IMR-90 (cell line): Measurements from ENCODE around the gene BUD23. TPM values are rescaled to one million over a fixed set of nuclear protein-coding genes. Genes with fewer than 3 reads are reported as not detected.

Experiments
- ATAC-seq: fragments of 200-7000 bp; cut with Tn5 transposase; 2 replicates; pipeline ENCODE4 v1.9.1; 2020; ENCODE audit warnings: low read depth, mild to moderate bottlenecking, moderate library complexity
- BruUV-seq: library from RNA; stranded (reverse); fragments of 400-500 nt; replicated peaks from 2 replicates; lab custom pipeline; 2021; lab: Mats Ljungman, UMichigan
- CTCF ChIA-PET: fragments of 300-600 bp; formaldehyde crosslinking; extraction: SDS; loops from one replicate; lab custom pipeline; 2021; ENCODE audit warnings: antibody characterized with exemption; lab: Yijun Ruan, JAX
- POLR2A ChIA-PET: fragments of 300-600 bp; sonication (Branson Sonifier 250); formaldehyde crosslinking; loops from one replicate; lab custom pipeline; 2022; ENCODE audit warnings: antibody characterized with exemption; ENCODE audit not compliant: unreplicated experiment; lab: Charles Lee
- DNase-seq: peaks from one replicate; pipeline ENCODE4 v3.0.0; 2013
- H2AFZ ChIP-seq: replicated peaks from 2 replicates; pipeline ENCODE3; 2013; ENCODE audit warnings: low read length, mild to moderate bottlenecking; ENCODE audit not compliant: poor library complexity
- H2AK5ac ChIP-seq: 2 replicates; pipeline ENCODE4 v1.6.1; 2013; ENCODE audit warnings: low read depth, low read length, inconsistent platforms
- H2AK9ac ChIP-seq: replicated peaks from 2 replicates; pipeline ENCODE3; 2013; ENCODE audit warnings: mild to moderate bottlenecking, low read depth, low read length, moderate library complexity; ENCODE audit not compliant: poor library complexity
- H2BK120ac ChIP-seq: 2 replicates; pipeline ENCODE4 v1.6.1; 2013; ENCODE audit warnings: low read depth, low read length, inconsistent platforms
- H2BK15ac ChIP-seq: 3 replicates; pipeline ENCODE4 v1.6.1; 2013; ENCODE audit warnings: low read depth, low read length, inconsistent platforms
- H2BK20ac ChIP-seq: 2 replicates; pipeline ENCODE4 v1.6.1; 2013; ENCODE audit warnings: low read depth, mild to moderate bottlenecking, inconsistent platforms, low read length, moderate library complexity
- H2BK5ac ChIP-seq: 2 replicates; pipeline ENCODE4 v1.6.1; 2013; ENCODE audit warnings: mild to moderate bottlenecking, low read depth, low read length, inconsistent platforms; ENCODE audit not compliant: poor library complexity, severe bottlenecking
- H3K14ac ChIP-seq: replicated peaks from 2 replicates; pipeline ENCODE4 v1.6.1; 2013; ENCODE audit warnings: low read depth, low read length, inconsistent platforms
- H3K18ac ChIP-seq: 2 replicates; pipeline ENCODE4 v1.6.1; 2013; ENCODE audit warnings: low read depth, low read length, control low read depth
- H3K23ac ChIP-seq: 2 replicates; pipeline ENCODE4 v1.6.1; 2013; ENCODE audit warnings: low read depth, low read length, inconsistent platforms
- H3K27ac ChIP-seq: 2 replicates; pipeline ENCODE4 v1.5.1; 2013; ENCODE audit warnings: mild to moderate bottlenecking, control low read depth, low read length; ENCODE audit not compliant: insufficient read depth
- H3K27me3 ChIP-seq: 2 replicates; pipeline ENCODE4 v1.6.1; 2013; ENCODE audit warnings: low read length; ENCODE audit not compliant: control insufficient read depth, insufficient read depth
- H3K36me3 ChIP-seq: 2 replicates; pipeline ENCODE4 v1.6.1; 2013; ENCODE audit warnings: low read length, mixed read lengths; ENCODE audit not compliant: control insufficient read depth, insufficient read depth
- H3K4ac ChIP-seq: 2 replicates; pipeline ENCODE4 v1.6.1; 2013; ENCODE audit warnings: low read depth, low read length, inconsistent platforms
- H3K4me1 ChIP-seq: 2 replicates; pipeline ENCODE4 v1.6.1; 2013; ENCODE audit warnings: low read length, mixed read lengths; ENCODE audit not compliant: control insufficient read depth, insufficient read depth
- H3K4me2 ChIP-seq: 2 replicates; pipeline ENCODE4 v1.6.1; 2013; ENCODE audit warnings: low read depth, mild to moderate bottlenecking, control low read depth, low read length, moderate library complexity
- H3K4me3 ChIP-seq: 2 replicates; pipeline ENCODE4 v1.5.1; 2013; ENCODE audit warnings: low read depth, mild to moderate bottlenecking, control low read depth, low read length, moderate library complexity; ENCODE audit not compliant: insufficient read depth
- H3K56ac ChIP-seq: 2 replicates; pipeline ENCODE4 v1.6.1; 2013; ENCODE audit warnings: low read length, inconsistent platforms; ENCODE audit not compliant: insufficient read depth; ENCODE audit errors: extremely low read depth
- H3K79me1 ChIP-seq, 2 experiments: 2 replicates each; pipeline ENCODE4 v1.6.1; 2013; ENCODE audit warnings: low read length in 2 of 2, inconsistent platforms in 1 of 2, low read depth in 1 of 2
- H3K9ac ChIP-seq: 2 replicates; pipeline ENCODE4 v1.6.1; 2013; ENCODE audit warnings: low read depth, low read length, control low read depth
- H3K9me1 ChIP-seq: 2 replicates; pipeline ENCODE4 v1.6.1; 2013; ENCODE audit warnings: low read length, inconsistent platforms; ENCODE audit not compliant: insufficient read depth
- H3K9me3 ChIP-seq: 2 replicates; pipeline ENCODE4 v1.6.1; 2013; ENCODE audit warnings: low read length; ENCODE audit not compliant: control insufficient read depth, insufficient read depth
- H4K20me1 ChIP-seq: 2 replicates; pipeline ENCODE4 v1.6.1; 2013; ENCODE audit warnings: low read length, inconsistent platforms; ENCODE audit not compliant: insufficient read depth
- H4K5ac ChIP-seq: 2 replicates; pipeline ENCODE4 v1.6.1; 2013; ENCODE audit warnings: mild to moderate bottlenecking, low read depth, low read length, control low read depth
- H4K8ac ChIP-seq, 2 experiments: 2 replicates each; pipeline ENCODE4 v1.6.1; 2013; ENCODE audit warnings: low read depth in 2 of 2, low read length in 2 of 2, control low read depth in 1 of 2, inconsistent platforms in 1 of 2
- H4K91ac ChIP-seq: 2 replicates; pipeline ENCODE4 v1.6.1; 2013; ENCODE audit warnings: low read depth, low read length, inconsistent platforms; ENCODE audit not compliant: insufficient read depth
- BHLHE40 ChIP-seq: fragments of 150-350 bp; IDR thresholded peaks from 2 replicates; pipeline ENCODE4 v1.6.1; 2016; ENCODE audit warnings: mild to moderate bottlenecking, low read depth, low read length
- CHD1 ChIP-seq: IDR thresholded peaks from 2 replicates; pipeline ENCODE4 v1.6.1; 2012; ENCODE audit warnings: low read depth, low read length, improper control_type of control experiment
- MAFK ChIP-seq: IDR thresholded peaks from 2 replicates; pipeline ENCODE4 v1.6.1; 2012; ENCODE audit warnings: low read depth, low read length, improper control_type of control experiment
- POLR2A ChIP-seq: IDR thresholded peaks from 2 replicates; pipeline ENCODE4 v1.6.1; 2012; ENCODE audit warnings: mild to moderate bottlenecking, low read depth, low read length
- WGBS, 2 experiments: methylation state at CpG; one replicate each; pipeline versions ENCODE4 v1.1.5 to v1.1.7; 2013; ENCODE audit warnings: missing lambda C conversion rate in 2 of 2; ENCODE audit not compliant: insufficient read length in 1 of 2; ENCODE audit errors: extremely low coverage in 2 of 2; 5-methylcytosine and 5-hydroxymethylcytosine counted together
- dilution Hi-C: fragments of 300-500 bp; cut with HindIII; formaldehyde crosslinking; loops from one replicate; pipeline ENCODE4 v1.14.3; 2018; ENCODE audit warnings: low sequenced_read_pairs; ENCODE audit not compliant: unreplicated experiment
- in situ Hi-C: fragments of 300-500 bp; cut with MboI; formaldehyde crosslinking; loops from 3 replicates; pipeline ENCODE4 v1.14.3; 2019; ENCODE audit warnings: low sequenced_read_pairs, inconsistent platforms, mixed read lengths
- intact Hi-C: fragments of 100-400 bp; cut with micrococcal nuclease; formaldehyde crosslinking; loops from 2 replicates; pipeline ENCODE4 v1.10.0; 2022
- polyA plus RNA-seq, 3 experiments: library from polyadenylated mRNA; depleted of rRNA; stranded (reverse); fragments of >200 nt; gene quantifications; 2 replicates each; pipeline ENCODE4 v1.2.3, GENCODE V29; 2012; ENCODE audit warnings: low replicate concordance in 1 of 3
- total RNA-seq: library from RNA; depleted of rRNA; stranded (reverse); fragments of >200 nt; gene quantifications from 2 replicates; pipeline ENCODE4 v1.2.3, GENCODE V29; 2012

Gene BUD23
- total and polyA plus RNA-seq, 2 of the 4 experiments (the other 2 are of a cell fraction): 35.7 to 65.2 TPM

- no peak overlapping the region for H2BK20ac ChIP-seq
- H2AK9ac ChIP-seq: no peak overlapping the region
- no peak overlapping the region for H4K8ac ChIP-seq
- no peak for DNase-seq
- H2BK5ac ChIP-seq: no peak overlapping the region
- no peak overlapping the region for H4K5ac ChIP-seq
- no peak for TF ChIP-seq BHLHE40
- no peak for TF ChIP-seq CHD1
- TF ChIP-seq MAFK: no peak
- TF ChIP-seq POLR2A: no peak
- dilution Hi-C loops (no loop called here), in situ Hi-C loops (no loop called here), intact Hi-C loops (no loop called here)
- H3K79me1 ChIP-seq: peaks cover 0 to 9% of the 10 kb centered on the region in 2 experiments; a peak in 2 of 4 replicates
- no peak overlapping the region for H2AFZ ChIP-seq
- H3K56ac ChIP-seq: no peak overlapping the region
- no peak overlapping the region for H3K4me3 ChIP-seq
- H4K20me1 ChIP-seq: 0 out of 2 replicates have a peak, but pooled peaks cover 4% of the 10 kb centered on the region
- H3K27me3 ChIP-seq: no peaks in the 10 kb centered on the region
- no peak overlapping the region for H2AK5ac ChIP-seq
- CTCF ChIA-PET: no interaction called here
- POLR2A ChIA-PET: no interaction called here
- no TSS peak for BruUV-seq
- no peak overlapping the region for H4K91ac ChIP-seq
- H3K4me1 ChIP-seq: no peaks in the 10 kb centered on the region; the same call in 1 of the 2 replicates
- no peak overlapping the region for H3K4ac ChIP-seq
- H3K23ac ChIP-seq: no peak overlapping the region
- H3K36me3 ChIP-seq: peaks cover 8% of the 10 kb centered on the region; the same call in 1 of the 2 replicates
- H3K18ac ChIP-seq: no peak overlapping the region
- no peaks in the 10 kb centered on the region for H3K9me3 ChIP-seq
- no peak overlapping the region for H3K27ac ChIP-seq
- H3K14ac ChIP-seq: no peak overlapping the region
- no peak overlapping the region for H2BK15ac ChIP-seq
- 0 out of 2 replicates have a peak, but pooled peaks cover 2% of the 10 kb centered on the region for H3K9me1 ChIP-seq
- no peak overlapping the region for H3K4me2 ChIP-seq
- no peak overlapping the region for H3K9ac ChIP-seq
- 89% methylated on average over 8 of the region's 15 CpGs; no CpG with 5 or more reads in 1 of the 2 experiments for WGBS, 2 experiments
- H2BK120ac ChIP-seq: no peak overlapping the region
- ATAC-seq: no peak
These were observed 11.4 kb upstream of the BUD23 start for GRCh38 chr7:73671857-73672445.
